Daoy (cell line): Measurements from ENCODE around the gene SOST. TPM values are rescaled to one million over a fixed set of nuclear protein-coding genes. Genes with fewer than 3 reads are reported as not detected.
A peak's percentile ranks its signal among the peaks of the same experiment; 100 is the strongest.

ENCODE experiments used
- DNase-seq: peaks from one replicate; pipeline ENCODE4 v3.0.0-alpha.2; 2015; ENCODE audit warnings: low read depth
- total RNA-seq: library from RNA; depleted of rRNA; stranded (reverse); fragments of >200 nt; shearing (Covaris generic); gene quantifications from 2 replicates; pipeline ENCODE4 v1.2.3, GENCODE V29; 2014

Gene SOST
- total RNA-seq, 1 experiment from 2014 or later, result 0.29 TPM

DNA sequence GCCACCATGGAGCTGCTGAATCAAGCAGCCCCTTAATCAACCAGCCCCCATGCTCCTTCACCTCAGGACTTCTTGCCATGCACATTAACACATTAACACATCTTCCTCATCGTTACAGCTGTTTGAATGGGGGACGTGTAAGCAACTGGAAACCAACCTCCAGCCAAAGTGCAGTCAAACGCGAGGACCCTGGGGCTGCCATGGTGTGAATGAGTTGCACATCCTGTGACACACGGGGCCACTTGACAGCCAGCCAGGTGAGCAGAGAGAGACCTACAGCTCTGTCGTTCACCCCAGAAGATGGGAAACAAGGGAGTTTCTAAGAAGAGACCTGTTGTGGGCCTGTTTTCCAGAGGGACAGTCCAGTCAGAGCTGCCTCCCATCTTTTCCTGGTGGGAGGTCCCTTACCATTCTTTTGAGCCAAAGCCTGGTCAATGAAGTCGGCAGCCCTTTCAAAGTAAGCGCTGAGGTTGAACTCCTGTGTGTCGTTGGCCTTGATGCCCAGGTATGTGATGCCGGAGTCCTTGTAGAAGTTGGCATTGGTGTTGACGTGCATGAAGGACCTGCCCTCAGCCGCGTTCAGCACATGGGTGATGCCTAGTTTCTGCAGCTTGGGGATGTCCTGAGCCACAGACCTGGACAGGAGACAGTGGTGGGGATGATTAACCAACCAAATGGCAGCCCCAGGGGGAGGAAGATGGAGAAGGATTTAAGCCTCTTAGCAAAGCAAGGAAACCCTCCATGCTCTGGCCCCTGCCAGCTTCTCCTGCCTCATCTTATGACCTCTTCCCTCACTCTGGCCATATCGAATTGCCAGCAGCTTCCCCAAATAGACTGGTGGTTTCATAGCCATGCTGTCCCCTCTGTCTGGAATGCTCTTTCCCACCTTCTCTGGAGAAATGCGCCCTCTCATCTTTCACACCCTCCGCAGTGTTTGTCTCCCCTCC is 16.0 kb upstream of the SOST start:
- DNase-seq, result no peak

GRCh38 chr17:43772877-43773648 is 14.5 kb upstream of the SOST start:
- DNase-seq, result no peak

DNA sequence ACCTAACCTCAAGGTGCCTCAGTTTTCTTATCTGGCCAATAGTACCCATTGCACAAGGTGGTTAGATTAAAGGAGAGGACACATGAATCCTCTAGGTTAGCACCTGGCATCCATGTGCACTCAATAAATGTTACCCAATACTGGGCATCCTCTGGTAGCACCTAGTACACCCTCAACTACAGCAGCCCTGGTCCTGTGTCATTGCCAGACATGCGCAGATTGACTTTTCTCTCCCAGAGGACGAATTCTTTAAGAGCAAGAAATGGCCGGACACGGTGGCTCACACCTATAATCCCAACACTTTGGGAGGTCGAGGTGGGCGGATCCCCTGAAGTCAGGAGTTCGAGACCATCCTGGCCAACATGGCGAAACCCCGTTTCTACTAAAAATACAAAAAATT is 12.9 kb upstream of the SOST start:
- DNase-seq, result no peak

DNA sequence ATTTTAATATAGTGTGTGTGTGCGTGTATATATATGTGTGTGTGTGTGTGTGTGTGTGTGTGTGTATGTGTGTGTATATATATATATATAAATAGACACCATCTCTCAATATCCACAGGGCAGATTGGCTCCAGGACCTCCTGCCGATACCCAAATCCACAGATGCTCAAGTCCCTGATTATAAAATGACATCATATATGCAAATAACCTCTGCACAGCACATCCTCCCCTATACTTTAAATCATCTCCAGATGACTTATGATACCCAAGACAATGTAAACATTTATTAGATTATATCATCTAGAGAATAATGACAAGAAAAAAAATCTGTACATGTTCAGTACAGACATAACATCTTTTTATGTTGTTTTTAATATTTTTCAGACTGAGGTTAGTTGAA is 12.4 kb upstream of the SOST start:
- no peak for DNase-seq

- DNase-seq, result no peak
Observed at GRCh38 chr17:43769859-43770258, 11.3 kb upstream of the SOST start.

DNA sequence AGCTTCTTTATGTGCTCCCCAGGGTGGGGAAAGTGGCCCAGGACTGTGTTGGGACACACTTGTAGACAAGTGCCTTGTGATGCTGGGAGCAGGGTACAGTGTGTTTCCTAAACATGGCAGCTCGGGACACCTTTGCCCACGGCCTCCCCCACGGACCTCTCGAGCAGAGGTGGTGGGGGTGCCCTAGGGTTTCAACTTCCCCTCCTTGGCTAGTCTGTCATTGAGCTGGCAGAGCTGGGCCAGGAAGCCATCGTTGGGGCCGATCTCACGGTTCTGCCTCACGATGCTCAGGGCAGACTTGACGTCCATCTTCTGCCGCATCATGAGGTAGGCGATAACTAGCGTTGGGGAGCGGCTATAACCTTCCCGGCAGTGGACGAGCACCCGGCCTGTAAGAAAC is 10.8 kb upstream of the SOST start:
- no peak for DNase-seq

DNA sequence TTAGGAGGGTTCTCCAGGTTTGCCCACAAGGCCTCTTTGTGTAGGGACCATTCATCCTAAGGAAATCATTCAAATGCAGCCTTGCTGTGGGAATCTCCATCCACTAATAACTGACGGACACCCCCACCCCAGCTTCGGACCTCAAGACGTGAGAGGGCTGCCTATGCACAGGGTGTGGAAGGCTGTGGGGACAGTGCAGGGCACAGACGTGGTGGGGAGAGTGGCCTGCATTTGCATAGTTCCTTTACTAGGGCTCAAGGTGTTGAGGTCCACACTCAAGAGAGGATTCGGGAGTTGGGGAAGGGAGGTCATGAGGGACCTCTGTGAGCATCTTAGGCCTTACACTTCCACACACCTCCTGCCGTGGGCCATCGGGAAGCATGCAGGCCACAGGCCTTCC is 10.4 kb upstream of the SOST start:
- no peak for DNase-seq

DNA sequence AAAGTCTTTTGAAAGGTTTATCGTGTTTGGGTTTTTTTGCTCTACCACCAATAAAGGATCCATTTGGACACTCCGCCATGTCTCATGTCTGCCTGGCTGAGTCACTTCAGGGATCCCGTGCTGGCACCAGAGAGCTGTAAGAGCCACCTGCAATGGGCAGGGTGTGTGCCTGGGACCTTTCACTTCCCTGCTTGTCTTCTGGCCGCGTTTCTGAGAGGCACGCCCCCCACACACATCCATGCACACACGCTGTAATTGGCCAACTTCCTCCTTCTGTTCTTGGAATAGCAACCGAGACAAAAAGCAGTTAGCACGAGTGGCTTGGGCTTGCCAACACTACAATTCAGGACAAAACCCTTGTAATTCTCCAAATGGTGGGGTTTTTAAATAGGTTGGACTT is 9.8 kb upstream of the SOST start:
- no peak for DNase-seq

DNA sequence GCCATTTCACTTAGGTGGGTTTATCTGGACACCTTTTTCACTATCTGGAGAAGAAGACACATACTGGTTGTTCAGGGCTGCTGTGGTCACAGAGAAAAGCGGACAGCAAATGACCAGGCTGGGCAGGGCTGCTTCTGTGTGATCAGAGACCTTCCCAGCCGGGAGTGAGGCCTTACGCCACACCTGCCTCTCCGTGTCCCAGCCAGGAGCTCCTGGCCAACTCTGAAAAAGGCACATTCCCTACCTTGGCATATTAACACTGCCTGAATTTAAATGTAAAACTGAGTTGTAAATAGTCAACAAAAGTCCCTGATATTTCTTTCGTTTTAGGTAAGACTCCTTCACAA is 9.1 kb upstream of the SOST start:
- no peak for DNase-seq

- no peak for DNase-seq
Observed at GRCh38 chr17:43767053-43767712, 8.6 kb upstream of the SOST start.

- peak; percentile 25 for DNase-seq
Observed at GRCh38 chr17:43766413-43767052, 7.9 kb upstream of the SOST start.

DNA sequence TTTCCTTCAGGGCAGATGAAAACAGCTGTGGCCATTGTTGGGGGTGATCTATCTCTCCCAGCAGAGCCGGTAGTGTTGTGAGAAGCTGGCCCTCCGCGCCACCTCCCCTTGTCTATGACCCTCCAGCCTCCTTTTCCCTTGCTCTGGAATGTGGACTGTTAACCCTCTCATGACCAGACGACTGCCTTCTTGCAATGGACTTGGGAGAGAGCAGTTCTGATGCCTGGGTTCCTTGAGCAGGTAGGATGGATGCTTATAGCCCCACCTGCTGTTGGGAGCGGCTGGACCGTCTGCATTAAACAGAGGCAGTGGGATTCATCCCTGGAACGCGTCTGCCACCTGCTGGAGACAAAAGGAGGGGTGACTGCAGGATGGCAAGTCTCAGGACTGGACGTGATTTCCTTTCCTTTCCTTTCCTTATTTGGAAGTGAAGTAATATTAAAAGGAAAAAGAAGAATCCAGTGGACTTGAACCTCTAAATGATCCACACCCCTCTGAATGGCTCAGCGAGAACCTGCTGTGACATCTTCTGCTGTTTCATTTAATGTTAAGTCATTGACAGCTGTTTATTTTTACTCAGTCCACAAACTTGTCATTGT is 1.8 kb upstream of the SOST start:
- DNase-seq, result peak; percentile 89

DNA sequence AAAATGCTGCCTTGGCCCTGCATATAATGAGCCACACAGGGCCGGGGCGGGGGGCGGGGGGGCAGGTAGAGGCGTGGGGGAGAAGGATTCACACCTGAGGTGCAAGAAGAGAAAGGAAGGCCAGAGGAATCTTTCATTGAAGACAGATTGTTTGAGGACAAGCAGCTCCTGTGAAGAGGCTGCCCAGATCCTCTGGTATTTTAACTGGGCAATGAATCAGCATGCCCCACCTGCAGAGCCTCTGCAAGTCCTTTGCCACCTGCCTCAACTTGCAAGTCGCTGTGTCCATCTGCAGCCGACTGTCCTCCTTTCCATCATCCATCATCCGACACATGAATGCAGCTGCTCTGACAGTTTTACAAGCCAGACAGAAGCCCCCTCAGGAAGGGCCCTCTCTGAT is 1.2 kb upstream of the SOST start:
- DNase-seq, result no peak

GRCh38 chr17:43758086-43758485 is 505 bp downstream of the SOST start:
- no peak for DNase-seq

DNA sequence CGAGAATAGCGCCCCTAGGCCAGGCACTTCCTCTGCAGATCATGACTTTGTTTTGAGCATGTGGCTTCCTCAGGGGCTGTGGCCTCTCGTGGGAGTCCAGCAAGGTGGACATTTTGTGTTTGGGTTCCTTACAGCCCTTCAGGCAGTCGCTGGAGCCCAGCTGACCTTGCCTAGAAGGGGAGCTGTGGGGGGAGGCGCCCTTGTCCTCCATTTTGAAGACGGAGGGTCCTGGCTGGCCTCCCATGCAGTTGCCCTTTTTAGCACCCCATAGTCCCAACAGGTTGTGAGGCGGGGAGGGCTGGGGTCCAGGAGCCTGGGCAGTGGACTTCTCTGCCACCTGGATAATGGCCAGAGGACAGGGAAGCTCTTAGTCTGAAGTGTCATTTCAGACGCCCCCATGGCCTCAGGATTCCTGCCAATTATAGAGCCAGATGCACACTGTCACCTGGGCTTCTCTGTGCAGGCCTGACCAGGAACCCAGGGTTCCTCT is 1.4 kb downstream of the SOST start:
- no peak for DNase-seq

DNA sequence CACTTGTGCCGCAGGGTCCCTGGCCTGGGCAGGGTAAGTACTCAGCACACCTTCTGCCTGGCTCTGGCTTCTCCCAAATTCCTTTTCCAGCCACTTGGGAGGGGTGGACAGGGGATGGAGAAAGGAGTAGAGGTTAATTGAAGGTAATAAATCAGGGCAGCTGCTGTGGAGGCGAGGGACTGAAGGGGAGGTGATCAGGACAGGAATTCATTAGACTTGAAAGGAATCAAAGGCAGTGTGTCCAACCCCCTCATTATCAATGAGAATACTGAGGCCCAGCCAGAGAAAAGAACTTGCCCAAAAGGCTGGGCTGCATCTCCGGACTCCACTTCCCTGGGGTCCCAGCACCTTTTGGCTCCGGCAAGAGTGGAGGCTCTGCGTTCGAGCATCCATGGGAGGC is 2.4 kb downstream of the SOST start:
- DNase-seq, result no peak

DNA sequence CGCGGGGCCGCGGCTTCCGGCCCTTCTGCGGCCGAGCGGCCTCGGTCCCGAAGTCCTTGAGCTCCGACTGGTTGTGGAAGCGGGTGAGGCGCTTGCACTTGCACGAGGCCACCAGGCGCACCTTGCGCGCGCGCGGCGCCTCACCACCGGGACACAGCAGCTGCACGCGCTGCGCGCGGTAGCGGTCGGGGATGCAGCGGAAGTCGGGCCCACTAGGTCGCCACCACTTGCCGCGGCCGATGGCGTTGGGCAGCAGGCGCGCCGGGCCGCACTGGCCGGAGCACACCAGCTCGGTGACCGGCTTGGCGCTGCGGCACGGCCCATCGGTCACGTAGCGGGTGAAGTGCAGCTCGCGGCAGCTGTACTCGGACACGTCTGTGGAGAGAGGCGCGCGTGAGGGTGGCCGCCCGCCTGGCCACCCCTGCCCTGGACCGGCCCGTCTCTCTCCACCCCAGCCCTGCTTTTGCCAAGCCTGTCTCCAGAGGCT is 3.2 kb downstream of the SOST start:
- DNase-seq, result no peak

GRCh38 chr17:43754947-43755346 is 3.6 kb downstream of the SOST start:
- no peak for DNase-seq

- DNase-seq, result peak; percentile 69
Observed at GRCh38 chr17:43753493-43754129, 5.0 kb downstream of the SOST start.

GRCh38 chr17:43750153-43750552 is 8.4 kb downstream of the SOST start:
- no peak for DNase-seq

DNA sequence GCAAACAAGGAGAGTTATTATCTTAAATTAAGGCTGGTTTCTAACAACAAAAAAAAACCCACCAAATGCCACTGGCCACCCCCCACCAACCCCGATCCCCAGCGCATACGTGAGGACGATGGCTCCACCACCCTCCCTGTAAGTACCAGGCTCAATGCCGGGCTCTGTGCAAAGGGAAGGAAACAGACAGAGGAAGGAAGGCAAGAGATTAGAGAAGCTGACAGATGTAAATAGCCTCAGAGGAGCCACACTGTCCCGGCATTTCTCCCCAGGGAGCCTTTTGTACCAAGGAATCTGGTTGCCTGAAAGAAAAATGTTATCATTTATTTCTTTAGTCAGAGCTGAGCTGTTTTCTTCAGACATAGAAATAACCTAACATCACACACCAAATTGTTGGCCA is 13.1 kb downstream of the SOST start:
- DNase-seq, result no peak
